Lower leg skin (tissue), 4 donors: ENCODE results near the gene ABCA1. TPM values are rescaled to one million over a fixed set of nuclear protein-coding genes. Genes with fewer than 3 reads are reported as not detected.

Source experiments
- DNase-seq, 2 donors: peaks; one replicate each; pipeline ENCODE4 v3.0.0-alpha.2; 2019; ENCODE audit warnings: low spot score in 2 of 2
- H3K4me3 ChIP-seq: fragments of 200-600 bp; sonication (generic); 2 replicates; pipeline ENCODE4 v1.5.1; 2017; ENCODE audit warnings: mild to moderate bottlenecking, low read depth; ENCODE audit not compliant: poor library complexity, severe bottlenecking
- CTCF ChIP-seq, 3 donors: fragments of 450-650 bp; IDR thresholded peaks; one replicate each; pipeline ENCODE4 v1.5.1; 2016; ENCODE audit warnings: antibody characterized with exemption in 3 of 3, mild to moderate bottlenecking in 3 of 3, moderate library complexity in 2 of 3
- POLR2A ChIP-seq, 2 donors: fragments of 450-650 bp; IDR thresholded peaks; one replicate each; pipeline ENCODE4 v1.6.1; 2016 to 2017; ENCODE audit warnings: antibody characterized with exemption in 2 of 2, mild to moderate bottlenecking in 1 of 2, moderate library complexity in 1 of 2
- WGBS, 2 donors: methylation state at CpG; one replicate each; pipeline ENCODE4 v1.1.5; 2018; 5-methylcytosine and 5-hydroxymethylcytosine counted together
- intact Hi-C: fragments of 100-400 bp; cut with DNase I; formaldehyde crosslinking; loops from one replicate; pipeline ENCODE4 v1.15.0; 2023; ENCODE audit warnings: low total_unique reads
- total RNA-seq, 4 donors: library from RNA; depleted of rRNA; stranded (reverse); fragments of >200 nt; gene quantifications; one replicate each; pipeline ENCODE4 v1.1.0, GENCODE V29; 2016

Gene ABCA1
- total RNA-seq, 4 donors from 2014 or later, result 35.6 to 60.7 (median 39.8) TPM

- no peak for DNase-seq
- intact Hi-C loops, result no loop called here
- 90 to 91% methylated on average over 3 of the region's 3 CpGs for WGBS, 2 donors
- TF ChIP-seq CTCF (IDR thresholded peaks at IDR 0.05), result no peak
- TF ChIP-seq POLR2A (IDR thresholded peaks at IDR 0.05), result no peak
- H3K4me3 ChIP-seq, result no peak overlapping the region
These were observed 13.5 kb downstream of the ABCA1 start for GRCh38 chr9:104914466-104914865.

- no peak for DNase-seq
- WGBS, 2 donors, result 80 to 81% methylated on average over 3 of the region's 3 CpGs
- H3K4me3 ChIP-seq, result no peak overlapping the region
- intact Hi-C loops, result no loop called here
- TF ChIP-seq CTCF (IDR thresholded peaks at IDR 0.05) (no peak), POLR2A (IDR thresholded peaks at IDR 0.05) (no peak)
These were observed 15.3 kb downstream of the ABCA1 start for GRCh38 chr9:104912606-104913005.

- no peak overlapping the region for H3K4me3 ChIP-seq
- intact Hi-C loops, result no loop called here
- no peak for DNase-seq
- no peak for TF ChIP-seq CTCF (IDR thresholded peaks at IDR 0.05)
- no peak for TF ChIP-seq POLR2A (IDR thresholded peaks at IDR 0.05)
- WGBS, 2 donors, result 51% methylated on average over 4 of the region's 4 CpGs
These were observed 16.8 kb downstream of the ABCA1 start for GRCh38 chr9:104911032-104911607.

GRCh38 chr9:104907278-104907951 lies 20.5 kb downstream of the ABCA1 start:
- intact Hi-C loops, result no loop called here
- no peak for TF ChIP-seq CTCF (IDR thresholded peaks at IDR 0.05)
- no peak for TF ChIP-seq POLR2A (IDR thresholded peaks at IDR 0.05)
- WGBS, 2 donors, result 27 to 40% methylated on average over 11 of the region's 11 CpGs
- no peak overlapping the region for H3K4me3 ChIP-seq
- no peak for DNase-seq

- intact Hi-C loops, result no loop called here
- no peak overlapping the region for H3K4me3 ChIP-seq
- DNase-seq, result peak in 1 of 2 donors; percentile 81
- 63 to 68% methylated on average over 5 of the region's 5 CpGs for WGBS, 2 donors
- TF ChIP-seq CTCF (IDR thresholded peaks at IDR 0.05) (no peak), POLR2A (IDR thresholded peaks at IDR 0.05) (no peak)
These were observed 21.3 kb downstream of the ABCA1 start for GRCh38 chr9:104906441-104907277.
